Glutamatergic neuron (in vitro differentiated cells): ENCODE measurements around the gene SMARCC1. TPM values are rescaled to one million over a fixed set of nuclear protein-coding genes. Genes with fewer than 3 reads are reported as not detected.
"Not testable (repeated sequence)": the region's sequence is repeated elsewhere in the genome, so short reads cannot be mapped to it uniquely, and the experiment has no call there.

ENCODE experiments used
- DNase-seq: peaks from one replicate; pipeline ENCODE4 v3.0.0; 2022
- H3K27ac Mint-ChIP-seq: one replicate; pipeline ENCODE4 v1.8.0; 2020; ENCODE audit warnings: mild to moderate bottlenecking, mixed read lengths, inconsistent platforms; ENCODE audit not compliant: unreplicated experiment
- H3K27me3 Mint-ChIP-seq: one replicate; pipeline ENCODE4 v1.8.0; 2020; ENCODE audit warnings: mild to moderate bottlenecking, moderate library complexity, mixed read lengths, inconsistent platforms; ENCODE audit not compliant: unreplicated experiment
- H3K36me3 Mint-ChIP-seq: one replicate; pipeline ENCODE4 v1.8.0; 2020; ENCODE audit warnings: mild to moderate bottlenecking, mixed read lengths, inconsistent platforms; ENCODE audit not compliant: unreplicated experiment
- H3K4me1 Mint-ChIP-seq: one replicate; pipeline ENCODE4 v1.8.0; 2020; ENCODE audit warnings: mild to moderate bottlenecking, low read depth, mixed read lengths, inconsistent platforms; ENCODE audit not compliant: unreplicated experiment
- H3K4me3 Mint-ChIP-seq: one replicate; pipeline ENCODE4 v1.8.0; 2020; ENCODE audit warnings: mild to moderate bottlenecking, mixed read lengths, inconsistent platforms; ENCODE audit not compliant: unreplicated experiment
- H3K9me3 Mint-ChIP-seq: one replicate; pipeline ENCODE4 v1.8.0; 2020; ENCODE audit warnings: mild to moderate bottlenecking, moderate library complexity, mixed read lengths, inconsistent platforms; ENCODE audit not compliant: unreplicated experiment
- CTCF ChIP-seq: fragments of 200-600 bp; sonication (generic); IDR thresholded peaks from one replicate; pipeline ENCODE4 v1.5.0; 2021; ENCODE audit not compliant: partially characterized antibody, unreplicated experiment
- total RNA-seq: library from RNA; stranded (reverse); fragmentation: NEBNext Ultra II Directional; extraction: Animal tissue kit (Norgen Biotek cat#: 25700); gene quantifications from one replicate; pipeline ENCODE4 v1.2.1, GENCODE V29; 2021; ENCODE audit not compliant: unreplicated experiment

The SMARCC1 gene
- total RNA-seq, 1 donor from 2014 or later, result 196 TPM

DNA sequence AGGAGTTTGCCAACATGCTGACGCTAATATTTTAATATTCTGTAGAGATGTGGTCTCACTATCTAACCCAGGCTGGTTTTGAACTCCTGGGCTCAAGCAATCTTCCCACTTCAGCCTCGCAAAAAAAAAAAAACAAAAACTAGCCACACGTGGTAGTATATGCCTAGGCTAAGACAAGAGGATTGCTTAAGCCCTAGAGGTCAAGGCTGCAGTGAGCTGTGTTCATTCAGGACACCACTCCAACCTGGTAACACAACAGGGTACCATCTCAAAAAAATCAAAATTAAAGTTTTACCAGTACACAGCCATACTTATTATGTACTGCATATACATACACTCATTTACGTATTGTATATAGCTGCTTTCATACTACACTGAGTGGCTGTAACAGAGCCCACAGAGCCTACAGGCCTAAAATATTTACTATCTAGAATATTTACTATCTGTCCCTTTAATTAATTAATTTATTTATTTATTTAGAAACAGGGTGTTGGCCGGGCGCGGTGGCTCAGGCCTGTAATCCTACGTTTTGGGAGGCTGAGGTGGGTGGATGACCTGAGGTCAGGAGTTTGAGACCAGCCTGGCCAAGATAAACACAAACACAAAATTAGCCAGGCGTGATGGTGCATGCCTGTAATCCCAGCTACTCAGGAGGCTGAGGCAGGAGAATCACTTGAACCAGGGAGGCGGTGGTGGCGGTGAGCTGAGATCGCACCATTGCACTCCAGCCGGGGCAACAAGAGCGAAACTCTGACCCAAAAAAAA lies 23.2 kb downstream of the SMARCC1 start:
- Mint-ChIP-seq H3K36me3 (no peaks in the 10 kb centered on the region), H3K4me3 (no peak overlapping the region), H3K27me3 (no peaks in the 10 kb centered on the region), H3K27ac (no peak overlapping the region), H3K9me3 (peaks cover 2% of the 10 kb centered on the region), H3K4me1 (no peaks in the 10 kb centered on the region)
- no peak for DNase-seq
- TF ChIP-seq CTCF, result no peak

- Mint-ChIP-seq H3K27ac (no peak overlapping the region), H3K4me1 (no peaks in the 10 kb centered on the region), H3K36me3 (peaks cover 3% of the 10 kb centered on the region), H3K27me3 (peaks cover 2% of the 10 kb centered on the region), H3K9me3 (peaks cover 2% of the 10 kb centered on the region), H3K4me3 (no peak overlapping the region)
- DNase-seq, result no peak
- no peak for TF ChIP-seq CTCF
Measured at GRCh38 chr3:47752716-47753115, 29.0 kb downstream of the SMARCC1 start.

DNA sequence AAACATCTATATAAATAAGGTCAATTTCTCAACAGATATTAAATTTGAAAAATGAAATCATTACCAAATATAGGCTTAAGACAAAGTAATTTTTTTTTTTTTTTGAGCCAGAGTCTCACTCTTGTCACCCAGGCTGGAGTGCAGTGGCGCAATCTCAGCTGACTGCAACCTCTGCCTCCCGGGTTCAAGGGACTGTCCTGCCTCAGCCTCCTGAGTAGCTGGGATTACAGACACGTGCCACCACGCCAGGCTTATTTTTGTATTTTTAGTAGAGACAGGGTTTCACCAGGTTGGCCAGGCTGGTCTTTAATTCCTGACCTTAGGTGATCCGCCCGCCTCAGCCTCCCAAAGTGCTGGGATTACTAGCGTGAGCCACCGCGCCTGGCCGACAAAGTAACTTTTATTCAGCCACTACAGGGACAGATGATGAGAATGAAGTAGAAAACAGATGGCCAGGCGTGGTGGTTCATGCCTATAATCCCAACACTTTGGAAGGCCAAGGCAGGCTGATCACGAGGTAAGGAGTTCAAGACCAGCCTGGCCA lies 30.8 kb downstream of the SMARCC1 start:
- not testable (repeated sequence) for H3K27me3 Mint-ChIP-seq, H3K36me3 Mint-ChIP-seq, H3K4me3 Mint-ChIP-seq, DNase-seq, H3K9me3 Mint-ChIP-seq, H3K4me1 Mint-ChIP-seq, H3K27ac Mint-ChIP-seq

DNA sequence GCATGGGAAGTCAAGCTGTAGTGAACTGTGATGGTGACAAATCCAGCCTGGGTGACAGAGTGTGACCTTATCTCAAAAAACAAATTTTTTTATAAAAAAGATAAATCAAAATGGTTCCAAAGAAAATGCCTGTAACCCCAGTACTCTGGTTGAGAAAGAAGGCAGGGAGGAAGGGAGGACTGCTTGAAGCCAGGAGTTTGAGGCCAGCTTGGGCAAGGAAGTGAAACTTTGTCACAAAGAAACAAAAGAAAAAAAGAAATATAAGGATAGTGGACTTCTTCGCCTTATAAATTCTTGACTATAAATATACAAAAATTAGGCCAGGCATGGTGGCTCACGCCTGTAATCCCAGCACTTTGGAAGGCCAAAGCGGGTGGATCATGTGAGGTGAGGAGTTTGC lies 34.1 kb downstream of the SMARCC1 start:
- Mint-ChIP-seq H3K4me3 (no peak overlapping the region), H3K36me3 (peaks cover 3% of the 10 kb centered on the region), H3K27me3 (peaks cover 2% of the 10 kb centered on the region), H3K4me1 (no peaks in the 10 kb centered on the region), H3K9me3 (no peaks in the 10 kb centered on the region), H3K27ac (no peak overlapping the region)
- no peak for DNase-seq
- no peak for TF ChIP-seq CTCF

GRCh38 chr3:47746264-47746663 lies 35.4 kb downstream of the SMARCC1 start:
- Mint-ChIP-seq H3K36me3 (peaks cover 3% of the 10 kb centered on the region), H3K4me1 (no peaks in the 10 kb centered on the region), H3K27ac (no peak overlapping the region), H3K9me3 (no peaks in the 10 kb centered on the region), H3K27me3 (peaks cover 2% of the 10 kb centered on the region), H3K4me3 (no peak overlapping the region)
- no peak for DNase-seq
- no peak for TF ChIP-seq CTCF
